C4-2B (cell line): Measurements from ENCODE around the gene VGLL4.

Experiments
- ZFX ChIP-seq: fragments of 450-650 bp; IDR thresholded peaks from 2 replicates; pipeline ENCODE4 v1.6.1; 2017
- TF ChIP-seq, protein P1 (sequence below): fragments of 450-650 bp; conservative IDR thresholded peaks from 2 replicates; pipeline ENCODE4 v1.5.1; 2017; ENCODE audit warnings: mild to moderate bottlenecking

DNA sequence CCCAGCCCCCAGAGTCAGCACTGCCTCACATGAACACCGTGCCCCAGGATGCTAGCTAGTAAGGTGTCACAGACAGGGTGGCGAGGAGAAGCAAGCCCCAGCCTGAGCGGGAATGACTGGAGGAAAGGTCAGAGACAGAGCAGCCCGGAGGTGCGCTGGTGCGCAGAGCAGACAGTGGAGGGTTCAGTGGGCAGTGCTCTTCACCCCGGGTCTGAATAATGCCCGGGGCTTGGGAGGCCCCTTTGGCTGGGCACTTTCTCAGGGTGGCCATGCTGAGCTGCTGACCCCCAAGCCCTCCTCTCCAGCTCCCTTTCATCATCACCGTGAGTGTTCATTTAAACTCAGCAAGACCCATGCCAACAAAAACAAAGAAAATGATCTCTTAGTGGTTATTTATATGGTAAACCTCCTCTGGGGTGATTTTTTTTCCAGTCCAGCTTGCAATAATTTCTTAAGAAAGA is 110.8 kb downstream of the VGLL4 start:
- TF ChIP-seq, protein P1, sequence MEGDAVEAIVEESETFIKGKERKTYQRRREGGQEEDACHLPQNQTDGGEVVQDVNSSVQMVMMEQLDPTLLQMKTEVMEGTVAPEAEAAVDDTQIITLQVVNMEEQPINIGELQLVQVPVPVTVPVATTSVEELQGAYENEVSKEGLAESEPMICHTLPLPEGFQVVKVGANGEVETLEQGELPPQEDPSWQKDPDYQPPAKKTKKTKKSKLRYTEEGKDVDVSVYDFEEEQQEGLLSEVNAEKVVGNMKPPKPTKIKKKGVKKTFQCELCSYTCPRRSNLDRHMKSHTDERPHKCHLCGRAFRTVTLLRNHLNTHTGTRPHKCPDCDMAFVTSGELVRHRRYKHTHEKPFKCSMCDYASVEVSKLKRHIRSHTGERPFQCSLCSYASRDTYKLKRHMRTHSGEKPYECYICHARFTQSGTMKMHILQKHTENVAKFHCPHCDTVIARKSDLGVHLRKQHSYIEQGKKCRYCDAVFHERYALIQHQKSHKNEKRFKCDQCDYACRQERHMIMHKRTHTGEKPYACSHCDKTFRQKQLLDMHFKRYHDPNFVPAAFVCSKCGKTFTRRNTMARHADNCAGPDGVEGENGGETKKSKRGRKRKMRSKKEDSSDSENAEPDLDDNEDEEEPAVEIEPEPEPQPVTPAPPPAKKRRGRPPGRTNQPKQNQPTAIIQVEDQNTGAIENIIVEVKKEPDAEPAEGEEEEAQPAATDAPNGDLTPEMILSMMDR = no peak
- no peak for TF ChIP-seq ZFX
